HepG2 (cell line): ENCODE data around the gene DHX57. TPM values are rescaled to one million over a fixed set of nuclear protein-coding genes. Genes with fewer than 3 reads are reported as not detected.

ENCODE experiments used
- ATAC-seq: fragments of 200-7000 bp; cut with Tn5 transposase; 3 replicates; pipeline ENCODE4 v1.9.1; 2020; ENCODE audit warnings: mild to moderate bottlenecking, moderate library complexity
- BruUV-seq: library from RNA; stranded (reverse); fragments of 400-500 nt; replicated peaks from 2 replicates; lab custom pipeline; 2021; lab: Mats Ljungman, UMichigan
- CTCF ChIA-PET: fragments of 300-600 bp; formaldehyde crosslinking; extraction: SDS; loops from one replicate; lab custom pipeline; 2021; ENCODE audit warnings: low total read pairs, inconsistent platforms, low intra/inter-chr PET ratio; lab: Yijun Ruan, JAX
- POLR2A ChIA-PET: fragments of 350-600 bp; sonication (Branson Sonifier 250); formaldehyde crosslinking; loops from one replicate; lab custom pipeline; 2020; ENCODE audit warnings: antibody characterized with exemption, inconsistent platforms; lab: Yijun Ruan, JAX
- DNase-seq: peaks from one replicate; pipeline ENCODE4 v3.0.0-alpha.2; 2015; ENCODE audit warnings: low spot score
- FAIRE-seq: peaks from 3 replicates; lab custom pipeline; 2011; peaks lifted over from hg19 to GRCh38; lab: Jason Lieb, UNC
- H2AFZ ChIP-seq: one replicate; pipeline ENCODE4 v1.6.1; 2011; ENCODE audit warnings: low read length, inconsistent platforms
- H3K27ac ChIP-seq: fragments of 300-600 bp; 3 replicates; pipeline ENCODE4 v1.8.0; 2011; ENCODE audit warnings: mixed run types, mild to moderate bottlenecking, mixed read lengths, low read length, inconsistent platforms; ENCODE audit not compliant: insufficient read depth; ENCODE audit errors: extremely low read length
- H3K27me3 ChIP-seq, 2 experiments: fragments of 200-600 bp in 1 of 2; 2 replicates in 1 of 2; 3 replicates in 1 of 2; pipeline versions ENCODE4 v1.6.0 to v1.8.0; 2011; ENCODE audit warnings: low read length in 2 of 2, mild to moderate bottlenecking in 2 of 2, moderate library complexity in 2 of 2, inconsistent platforms in 1 of 2; ENCODE audit not compliant: insufficient read depth in 2 of 2, control insufficient read depth in 1 of 2
- H3K36me3 ChIP-seq, 2 experiments: fragments of 200-600 bp in 1 of 2; replicated peaks in 1 of 2; 2 replicates in 1 of 2; 3 replicates in 1 of 2; pipeline versions ENCODE4 v1.5.1 to v1.8.0; 2011; ENCODE audit warnings: low read length in 2 of 2, inconsistent platforms in 1 of 2; ENCODE audit not compliant: insufficient read depth in 2 of 2, control insufficient read depth in 1 of 2
- H3K4me1 ChIP-seq: 2 replicates; pipeline ENCODE4 v1.5.1; 2012; ENCODE audit warnings: low read length, inconsistent platforms; ENCODE audit not compliant: insufficient read depth
- H3K4me2 ChIP-seq: 2 replicates; pipeline ENCODE4 v1.6.0; 2011; ENCODE audit warnings: low read depth, low read length, inconsistent platforms
- H3K4me3 ChIP-seq, 3 experiments: fragments of 200-600 bp in 1 of 3; sonication (generic), shearing (Covaris generic) in 1 of 3; replicated peaks in 1 of 3; 2 replicates each; pipeline ENCODE4 v1.5.1; 2011 to 2016; ENCODE audit warnings: low read length in 3 of 3, inconsistent platforms in 2 of 3, low read depth in 2 of 3, mild to moderate bottlenecking in 2 of 3, control low read depth in 1 of 3, mixed read lengths in 1 of 3; ENCODE audit not compliant: insufficient read depth in 1 of 3
- H3K79me2 ChIP-seq: one replicate; pipeline ENCODE4 v1.6.1; 2011; ENCODE audit warnings: low read length, inconsistent platforms; ENCODE audit not compliant: insufficient read depth
- H3K9ac ChIP-seq: 2 replicates; pipeline ENCODE4 v1.6.0; 2011; ENCODE audit warnings: mild to moderate bottlenecking, low read depth, low read length, inconsistent platforms; ENCODE audit not compliant: insufficient read depth
- H3K9me3 ChIP-seq: 2 replicates; pipeline ENCODE4 v1.5.1; 2012; ENCODE audit warnings: mild to moderate bottlenecking, low read length
- H4K20me1 ChIP-seq: 2 replicates; pipeline ENCODE4 v1.6.0; 2011; ENCODE audit warnings: inconsistent platforms, mild to moderate bottlenecking, low read length, moderate library complexity; ENCODE audit not compliant: insufficient read depth
- ARNT ChIP-seq: fragments of 450-650 bp; IDR thresholded peaks from 2 replicates; pipeline ENCODE4 v1.6.1; 2017
- CHD4 ChIP-seq: fragments of 200-600 bp; sonication (generic); IDR thresholded peaks from 2 replicates; pipeline ENCODE4 v1.7.0; 2017; ENCODE audit warnings: mild to moderate bottlenecking, low read length, borderline replicate concordance
- ETV6 ChIP-seq: sonication (generic); formaldehyde crosslinking; conservative IDR thresholded peaks from 2 replicates; pipeline ENCODE4 v1.4.0; 2020; ENCODE audit warnings: missing genetic modification reagents
- JDP2 ChIP-seq: sonication (generic); formaldehyde crosslinking; IDR thresholded peaks from 2 replicates; pipeline ENCODE4 v1.8.1; 2022; ENCODE audit warnings: missing genetic modification reagents, borderline replicate concordance
- MAFF ChIP-seq: IDR thresholded peaks from 2 replicates; pipeline ENCODE4 v1.6.1; 2011; ENCODE audit warnings: low read depth, low read length, improper control_type of control experiment
- MAFG ChIP-seq: sonication (generic); formaldehyde crosslinking; IDR thresholded peaks from 2 replicates; pipeline ENCODE4 v1.5.1; 2020; ENCODE audit warnings: mild to moderate bottlenecking, missing genetic modification reagents
- MAFK ChIP-seq, 2 experiments: IDR thresholded peaks in 1 of 2; conservative IDR thresholded peaks in 1 of 2; 2 replicates each; pipeline ENCODE4 v1.6.1; 2011; ENCODE audit warnings: improper control_type of control experiment in 2 of 2, low read length in 2 of 2
- MTF1 ChIP-seq: sonication (generic); formaldehyde crosslinking; IDR thresholded peaks from 2 replicates; pipeline ENCODE4 v1.5.0; 2020; ENCODE audit warnings: missing genetic modification reagents
- SOX5 ChIP-seq: IDR thresholded peaks from 2 replicates; pipeline ENCODE4 v1.6.1; 2016; ENCODE audit warnings: borderline replicate concordance
- ZNF10 ChIP-seq: sonication (generic); formaldehyde crosslinking; IDR thresholded peaks from 2 replicates; pipeline ENCODE4 v1.4.0; 2020; ENCODE audit warnings: mild to moderate bottlenecking, low read depth, missing genetic modification reagents, borderline replicate concordance
- ZNF629 ChIP-seq: sonication (generic); formaldehyde crosslinking; conservative IDR thresholded peaks from 2 replicates; pipeline ENCODE4 v1.5.0; 2020; ENCODE audit warnings: missing genetic modification reagents
- ZNF670 ChIP-seq: sonication (generic); formaldehyde crosslinking; IDR thresholded peaks from 2 replicates; pipeline ENCODE4 v1.8.0; 2022; ENCODE audit warnings: mild to moderate bottlenecking, missing genetic modification reagents, borderline replicate concordance
- ZNF781 ChIP-seq: sonication (generic); formaldehyde crosslinking; IDR thresholded peaks from 2 replicates; pipeline ENCODE4 v1.5.1; 2020; ENCODE audit warnings: borderline replicate concordance, mild to moderate bottlenecking, missing genetic modification reagents; ENCODE audit errors: not compliant biosample characterization
- ZNF792 ChIP-seq: IDR thresholded peaks from 2 replicates; pipeline ENCODE4 v1.6.1; 2016
- whole genome bisulfite sequencing: methylation state at CpG from one replicate; pipeline ENCODE4 v1.1.6; 2017; ENCODE audit warnings: low lambda C conversion rate; 5-methylcytosine and 5-hydroxymethylcytosine counted together
- in situ Hi-C: cut with HindIII; loops from 2 replicates; pipeline ENCODE4 v1.10.0; 2017; ENCODE audit warnings: low pct_unique_long_range_greater_than_20kb; ENCODE audit not compliant: extremely low pct_ligation_motif_present
- intact Hi-C: fragments of 100-400 bp; cut with micrococcal nuclease; formaldehyde crosslinking; loops from one replicate; pipeline ENCODE4 v1.10.0; 2022; ENCODE audit not compliant: unreplicated experiment
- polyA plus RNA-seq, 8 experiments: library from polyadenylated mRNA; depleted of rRNA in 3 of 8; stranded (reverse) in 7 of 8; unstranded in 1 of 8; fragments of >200 nt; fragmentation: Illumina TruSeq in 4 of 8; extraction: Trizol in 4 of 8; gene quantifications; 2 replicates each; pipeline versions ENCODE4 v1.2.1 to v1.2.3, GENCODE V29; 2011 to 2016; ENCODE audit warnings: low read depth in 4 of 8, missing spikeins in 1 of 8, mixed read lengths in 1 of 8; ENCODE audit not compliant: insufficient read depth in 1 of 8
- total RNA-seq, 5 experiments: library from RNA; depleted of rRNA; stranded (reverse); fragments of >200 nt; fragmentation: Illumina TruSeq; extraction: Trizol; gene quantifications; 2 replicates each; pipeline ENCODE4 v1.2.3, GENCODE V29; 2016; ENCODE audit warnings: low read depth in 1 of 5
- TF ChIP-seq, protein P1 (sequence below): sonication (generic); formaldehyde crosslinking; IDR thresholded peaks from 2 replicates; pipeline ENCODE4 v1.8.0; 2022; ENCODE audit warnings: low read depth, missing genetic modification reagents

The DHX57 gene
- total and polyA plus RNA-seq, 2 of the 13 experiments (the other 11 are each of a cell fraction or from before 2014, with no cell fraction given), result 9.2 to 24.2 TPM

GRCh38 chr2:38889575-38889974 lies 13.8 kb upstream of the DHX57 start, which contains the start of gene ARHGEF33:
Gene ARHGEF33, plus strand, starts transcription at chr2:38889875. Its CDS starts 29,573 bp downstream, at chr2:38919448.
- no peaks in the 10 kb centered on the region for H4K20me1 ChIP-seq
- no TSS peak for BruUV-seq
- ChIA-PET POLR2A (no interaction called here), CTCF (no interaction called here)
- H3K9me3 ChIP-seq, result no peaks in the 10 kb centered on the region
- no peaks in the 10 kb centered on the region for H3K79me2 ChIP-seq
- no peak within 1 kb of the TSS for H2AFZ ChIP-seq
- intact Hi-C loops, result no loop called here
- no peak for DNase-seq
- H3K9ac ChIP-seq, result no peak within 1 kb of the TSS
- FAIRE-seq, result no peak
- no peaks in the 10 kb centered on the region for H3K36me3 ChIP-seq
- no peak within 1 kb of the TSS for H3K4me2 ChIP-seq
- 40% methylated on average over 3 of the region's 3 CpGs for WGBS
- H3K27me3 ChIP-seq, result 0 out of 5 replicates have a peak, but pooled peaks cover 0 to 3% of the 10 kb centered on the region in 2 experiments
- H3K4me1 ChIP-seq, result no peaks in the 10 kb centered on the region
- H3K27ac ChIP-seq, result no peak within 1 kb of the TSS
- no peak for TF ChIP-seq ZNF629 (CRISPR knock-in tag)
- no peak for TF ChIP-seq SOX5 (CRISPR knock-in tag)
- no peak for TF ChIP-seq MTF1 (CRISPR knock-in tag)
- TF ChIP-seq, protein P1, sequence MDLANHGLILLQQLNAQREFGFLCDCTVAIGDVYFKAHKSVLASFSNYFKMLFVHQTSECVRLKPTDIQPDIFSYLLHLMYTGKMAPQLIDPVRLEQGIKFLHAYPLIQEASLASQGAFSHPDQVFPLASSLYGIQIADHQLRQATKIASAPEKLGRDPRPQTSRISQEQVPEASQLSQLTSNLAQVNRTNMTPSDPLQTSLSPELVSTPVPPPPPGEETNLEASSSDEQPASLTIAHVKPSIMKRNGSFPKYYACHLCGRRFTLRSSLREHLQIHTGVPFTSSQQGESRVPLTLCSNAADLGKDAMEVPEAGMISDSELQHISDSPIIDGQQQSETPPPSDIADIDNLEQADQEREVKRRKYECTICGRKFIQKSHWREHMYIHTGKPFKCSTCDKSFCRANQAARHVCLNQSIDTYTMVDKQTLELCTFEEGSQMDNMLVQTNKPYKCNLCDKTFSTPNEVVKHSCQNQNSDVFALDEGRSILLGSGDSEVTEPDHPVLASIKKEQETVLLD (CRISPR knock-in tag), result no peak
- no peak for TF ChIP-seq ZNF781
- TF ChIP-seq JDP2 (CRISPR knock-in tag), result no peak
- no peak for TF ChIP-seq MAFG (CRISPR knock-in tag)
- no peak for TF ChIP-seq ZNF10 (CRISPR knock-in tag)
- no peak within 1 kb of the TSS for H3K4me3 ChIP-seq
- in situ Hi-C loops, result no loop called here
- ATAC-seq, result no peak

DNA sequence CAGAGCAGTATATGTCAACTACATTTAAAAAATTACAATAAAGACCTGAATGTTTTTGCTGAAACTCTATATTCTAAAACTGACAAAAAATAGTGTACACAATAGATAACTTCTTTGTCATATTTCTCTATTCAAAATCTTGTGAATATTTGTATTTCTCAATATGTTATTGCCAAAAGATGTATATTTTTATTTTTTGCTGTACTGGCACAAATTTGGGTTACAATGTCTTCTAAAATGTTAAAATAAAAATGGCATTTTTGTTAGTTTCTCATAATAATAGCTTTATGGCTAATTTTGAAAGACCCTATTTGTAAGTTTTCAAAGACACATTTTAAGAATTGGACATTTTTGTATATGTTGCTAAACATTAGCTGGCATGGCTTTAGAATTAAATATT lies 13.3 kb upstream of the DHX57 start:
- DNase-seq, result no peak
- Histone ChIP-seq H4K20me1 (no peaks in the 10 kb centered on the region), H2AFZ (no peak overlapping the region), H3K4me3 (no peak overlapping the region)
- in situ Hi-C loops, result no loop called here
- no peak for TF ChIP-seq ARNT
- no peak for TF ChIP-seq ZNF670 (CRISPR knock-in tag)
- peak; percentile 39 for TF ChIP-seq MAFF
- no peak for TF ChIP-seq ETV6 (CRISPR knock-in tag)
- no peak for TF ChIP-seq ZNF792
- TF ChIP-seq CHD4, result no peak
- TF ChIP-seq MAFK (conservative IDR thresholded peaks at IDR 0.05 in 1 of 2, IDR thresholded peaks at IDR 0.05 in 1 of 2; ENCODE audit: low read length in 2 of 2), result peak in 1 of 2 experiments; percentile 62; a peak in 3 of 4 replicates
- TF ChIP-seq, all 625 proteins: peak for 2
- BruUV-seq, result no TSS peak
- Histone ChIP-seq H3K27me3 (no peaks in the 10 kb centered on the region), H3K4me2 (no peak overlapping the region), H3K36me3 (no peaks in the 10 kb centered on the region), H3K9ac (no peak overlapping the region), H3K4me1 (no peaks in the 10 kb centered on the region), H3K79me2 (no peaks in the 10 kb centered on the region), H3K27ac (no peak overlapping the region), H3K9me3 (no peaks in the 10 kb centered on the region)
- CTCF ChIA-PET, result no interaction called here
- ATAC-seq, result no peak
- FAIRE-seq, result no peak
- POLR2A ChIA-PET, result no interaction called here
- intact Hi-C loops, result no loop called here
